Type B pancreatic cell (in vitro differentiated cells): ENCODE measurements around the gene BCL11A. TPM values are rescaled to one million over a fixed set of nuclear protein-coding genes. Genes with fewer than 3 reads are reported as not detected.

Source experiments
- DNase-seq: peaks from one replicate; pipeline ENCODE4 v3.0.0; 2021; ENCODE audit warnings: mixed read lengths; ENCODE audit not compliant: unreplicated experiment; ENCODE audit errors: extremely low spot score
- H3K27ac Mint-ChIP-seq: 2 replicates; pipeline ENCODE4 v1.8.0; 2021; ENCODE audit warnings: mild to moderate bottlenecking, mixed read lengths
- H3K27me3 Mint-ChIP-seq: 2 replicates; pipeline ENCODE4 v1.8.0; 2021; ENCODE audit warnings: mixed read lengths
- H3K36me3 Mint-ChIP-seq: 2 replicates; pipeline ENCODE4 v1.8.0; 2021; ENCODE audit warnings: mixed read lengths
- H3K4me1 Mint-ChIP-seq: one replicate; pipeline ENCODE4 v1.8.0; 2021; ENCODE audit warnings: mixed read lengths; ENCODE audit not compliant: unreplicated experiment
- H3K4me3 Mint-ChIP-seq: 2 replicates; pipeline ENCODE4 v1.8.0; 2021; ENCODE audit warnings: mild to moderate bottlenecking, mixed read lengths
- H3K9me3 Mint-ChIP-seq: 2 replicates; pipeline ENCODE4 v1.8.0; 2021; ENCODE audit warnings: mixed read lengths
- total RNA-seq: library from RNA; stranded (reverse); gene quantifications from 2 replicates; pipeline ENCODE4 v1.2.1, GENCODE V29; 2021; ENCODE audit warnings: low replicate concordance
- TF ChIP-seq, protein P1 (sequence below): fragments of 200-600 bp; sonication (generic); conservative IDR thresholded peaks from 2 replicates; pipeline ENCODE4 v1.5.0; 2021; ENCODE audit warnings: antibody characterized with exemption, mild to moderate bottlenecking

The BCL11A gene
- total RNA-seq, 1 donor from 2014 or later = 53.1 TPM

DNA sequence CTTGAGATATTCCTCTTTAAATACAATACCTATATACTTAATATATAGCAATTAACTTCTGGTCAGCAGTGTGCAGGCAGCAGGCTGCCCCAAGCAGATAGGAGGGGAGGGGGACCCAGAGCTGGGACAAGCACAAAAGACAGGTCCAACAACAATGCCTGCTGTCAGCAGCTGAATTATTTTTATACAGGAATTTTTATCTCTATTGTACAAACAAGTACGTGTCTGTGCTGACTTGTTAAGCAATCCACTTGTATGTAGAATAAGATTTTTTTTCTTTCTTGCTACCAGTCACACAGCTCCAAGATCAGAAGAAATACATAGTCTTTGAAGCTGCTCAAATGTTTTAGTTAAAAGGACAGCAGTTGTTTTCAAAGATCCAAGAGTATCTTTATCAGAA lies 16.7 kb downstream of the BCL11A start:
- DNase-seq = no peak
- Mint-ChIP-seq H3K4me3 (no peak overlapping the region), H3K9me3 (no peaks in the 10 kb centered on the region), H3K4me1 (peaks cover 88% of the 10 kb centered on the region), H3K27ac (peak overlapping the region; percentile 39), H3K36me3 (peaks cover 10% of the 10 kb centered on the region), H3K27me3 (no peaks in the 10 kb centered on the region)
- TF ChIP-seq, protein P1, sequence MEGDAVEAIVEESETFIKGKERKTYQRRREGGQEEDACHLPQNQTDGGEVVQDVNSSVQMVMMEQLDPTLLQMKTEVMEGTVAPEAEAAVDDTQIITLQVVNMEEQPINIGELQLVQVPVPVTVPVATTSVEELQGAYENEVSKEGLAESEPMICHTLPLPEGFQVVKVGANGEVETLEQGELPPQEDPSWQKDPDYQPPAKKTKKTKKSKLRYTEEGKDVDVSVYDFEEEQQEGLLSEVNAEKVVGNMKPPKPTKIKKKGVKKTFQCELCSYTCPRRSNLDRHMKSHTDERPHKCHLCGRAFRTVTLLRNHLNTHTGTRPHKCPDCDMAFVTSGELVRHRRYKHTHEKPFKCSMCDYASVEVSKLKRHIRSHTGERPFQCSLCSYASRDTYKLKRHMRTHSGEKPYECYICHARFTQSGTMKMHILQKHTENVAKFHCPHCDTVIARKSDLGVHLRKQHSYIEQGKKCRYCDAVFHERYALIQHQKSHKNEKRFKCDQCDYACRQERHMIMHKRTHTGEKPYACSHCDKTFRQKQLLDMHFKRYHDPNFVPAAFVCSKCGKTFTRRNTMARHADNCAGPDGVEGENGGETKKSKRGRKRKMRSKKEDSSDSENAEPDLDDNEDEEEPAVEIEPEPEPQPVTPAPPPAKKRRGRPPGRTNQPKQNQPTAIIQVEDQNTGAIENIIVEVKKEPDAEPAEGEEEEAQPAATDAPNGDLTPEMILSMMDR = no peak

DNA sequence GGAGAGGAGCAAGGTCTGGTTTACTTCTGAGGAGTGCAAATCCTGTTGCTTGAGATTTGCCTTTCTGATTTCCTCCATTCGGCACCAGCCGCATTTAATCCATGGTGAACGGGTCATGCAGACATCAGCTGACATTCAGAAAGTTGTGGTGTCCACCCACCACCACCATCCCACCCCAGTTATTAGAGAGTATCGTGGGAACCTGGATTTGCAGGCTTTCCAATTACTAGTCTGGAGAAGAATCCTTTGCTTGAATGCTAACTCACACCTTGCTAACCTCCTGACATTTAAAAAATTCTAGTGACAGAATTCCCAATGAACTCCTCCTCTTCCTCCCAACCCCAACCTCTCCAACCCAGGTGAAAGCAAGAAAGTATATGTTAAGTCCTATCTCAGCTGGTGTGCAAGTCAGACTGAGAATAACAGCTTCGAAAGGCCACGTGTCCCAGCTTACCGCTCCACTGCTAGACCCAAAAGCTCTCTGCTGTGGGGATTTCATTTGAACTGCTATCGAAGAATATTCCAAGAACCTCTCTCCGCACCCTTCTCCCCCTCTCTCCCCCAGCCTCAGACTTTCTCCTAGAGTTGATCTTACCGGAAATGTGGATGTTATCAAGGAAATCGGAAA lies 17.7 kb downstream of the BCL11A start:
- H3K9me3 Mint-ChIP-seq = no peaks in the 10 kb centered on the region
- TF ChIP-seq, protein P1 = no peak
- no peak for DNase-seq
- H3K27me3 Mint-ChIP-seq = no peaks in the 10 kb centered on the region
- H3K4me1 Mint-ChIP-seq = peaks cover 85% of the 10 kb centered on the region
- H3K4me3 Mint-ChIP-seq = peak overlapping the region; percentile 31
- H3K27ac Mint-ChIP-seq = peak overlapping the region; percentile 70
- H3K36me3 Mint-ChIP-seq = peaks cover 10% of the 10 kb centered on the region

DNA sequence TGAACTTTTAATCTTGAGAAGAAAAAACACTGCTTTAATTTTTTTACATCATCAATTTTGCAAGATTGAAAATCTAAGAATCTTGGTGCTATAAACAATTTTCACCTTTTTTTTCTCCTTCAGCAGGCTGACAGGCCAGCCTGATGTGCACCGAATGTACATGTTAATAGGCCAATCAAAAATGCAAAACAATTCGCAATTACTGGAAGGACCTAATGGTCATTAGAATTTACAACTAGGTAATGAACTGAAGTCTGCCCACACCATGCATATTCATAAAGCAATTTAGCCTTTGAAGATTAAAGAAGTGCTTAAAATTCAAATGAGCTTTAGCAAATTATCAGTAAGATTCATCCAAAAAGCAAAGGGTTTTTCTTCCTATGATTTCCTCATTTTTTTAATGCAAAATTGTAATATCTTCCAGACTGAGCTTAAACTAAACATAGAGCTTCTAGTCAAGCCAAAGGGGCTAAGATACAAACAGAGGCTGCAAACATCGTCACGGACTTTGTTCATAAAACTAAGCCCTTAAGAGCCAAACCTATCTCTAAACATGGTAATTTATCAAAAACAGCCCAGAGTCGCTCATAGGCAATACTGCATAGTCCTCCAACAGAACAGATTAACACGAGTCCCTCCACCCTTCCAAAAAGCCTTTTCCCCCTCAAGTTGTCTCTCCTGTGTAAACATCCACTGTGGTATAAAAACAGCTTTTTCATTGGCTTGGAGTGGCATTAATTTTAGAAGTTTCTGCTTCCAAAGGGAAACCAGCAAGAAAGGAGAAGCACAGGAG lies 18.4 kb downstream of the BCL11A start:
- no peak for DNase-seq
- H3K4me3 Mint-ChIP-seq = peak overlapping the region; percentile 34
- TF ChIP-seq, protein P1 = no peak
- H3K9me3 Mint-ChIP-seq = no peaks in the 10 kb centered on the region
- H3K27me3 Mint-ChIP-seq = no peaks in the 10 kb centered on the region
- H3K27ac Mint-ChIP-seq = no peak overlapping the region
- H3K36me3 Mint-ChIP-seq = peaks cover 10% of the 10 kb centered on the region
- peaks cover 85% of the 10 kb centered on the region for H3K4me1 Mint-ChIP-seq

DNA sequence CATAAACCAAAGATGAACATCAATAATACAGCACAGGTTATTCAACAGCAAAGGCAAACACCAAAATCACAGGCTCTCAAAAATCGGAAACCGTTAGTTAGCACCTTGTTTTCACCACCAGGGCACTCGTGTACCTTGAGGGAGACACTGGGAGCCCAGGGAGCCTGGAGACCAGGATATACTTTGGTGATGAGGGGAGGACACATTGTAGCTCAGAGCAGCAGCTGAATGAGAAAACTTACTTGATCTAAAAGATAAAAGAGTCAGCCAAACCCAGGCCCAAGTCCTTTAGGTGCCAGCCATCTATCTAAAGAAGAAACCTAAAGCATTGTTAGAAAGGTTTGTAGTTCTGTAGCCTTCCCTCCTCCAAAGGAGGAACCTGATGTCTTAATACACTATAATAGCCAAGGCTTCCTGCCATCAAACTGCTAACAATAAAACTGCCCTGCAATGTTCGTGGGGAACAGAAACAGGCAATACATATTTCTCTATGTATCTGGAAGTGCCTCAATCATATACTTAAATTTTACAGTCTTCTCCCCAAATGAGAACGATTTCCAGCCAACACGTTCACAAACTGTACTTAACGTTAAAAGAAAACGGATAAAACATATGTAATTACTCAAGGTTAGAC lies 19.3 kb downstream of the BCL11A start:
- no peak overlapping the region for H3K27ac Mint-ChIP-seq
- TF ChIP-seq, protein P1 = peak; percentile 38

DNA sequence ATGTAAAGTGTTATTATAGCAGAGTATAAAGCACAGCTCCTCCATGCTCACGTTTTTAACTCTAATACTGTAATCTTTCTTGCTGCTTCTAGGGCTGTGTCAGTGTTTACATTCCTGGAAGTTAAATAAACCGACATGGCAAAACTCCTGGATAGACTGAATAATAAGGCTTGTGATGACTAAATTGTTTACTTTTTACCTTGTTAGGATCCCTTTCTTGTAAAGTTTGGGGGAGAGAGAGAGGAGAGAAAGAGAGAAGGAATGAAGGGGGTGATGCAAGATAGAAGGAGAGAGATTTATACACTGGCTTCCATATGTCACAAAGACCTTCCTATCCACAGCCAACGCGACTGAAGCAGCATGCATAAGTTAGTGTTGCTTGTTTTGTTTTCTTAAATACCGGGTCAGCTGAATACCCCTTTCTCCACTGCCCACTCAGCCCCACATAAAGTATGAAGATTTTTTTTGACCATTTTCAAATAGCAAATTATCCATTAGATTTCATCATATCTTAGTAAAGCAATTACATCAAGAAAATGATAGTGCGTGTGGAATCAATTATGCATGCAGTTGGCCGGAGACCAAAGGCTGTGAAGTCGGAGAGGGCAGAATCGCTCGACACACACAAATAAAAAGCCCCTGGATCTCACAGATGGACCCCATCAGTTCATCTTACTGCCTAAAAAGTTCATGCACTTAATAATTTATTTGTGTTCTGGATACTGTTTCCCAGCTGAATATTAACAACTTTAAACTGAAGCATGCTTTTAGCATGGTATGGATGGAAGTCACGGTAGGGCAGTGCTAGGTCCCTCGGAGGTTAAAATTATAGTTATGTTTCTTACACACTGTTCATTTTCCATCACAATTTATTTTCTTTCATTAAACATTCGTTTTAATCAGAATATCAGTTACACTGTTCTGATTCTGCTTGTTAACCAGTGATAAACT lies 20.1 kb downstream of the BCL11A start:
- TF ChIP-seq, protein P1 = no peak
- no peak for DNase-seq
- Mint-ChIP-seq H3K9me3 (no peaks in the 10 kb centered on the region), H3K27ac (peak overlapping the region; percentile 62), H3K4me1 (peaks cover 84% of the 10 kb centered on the region), H3K36me3 (peaks cover 14% of the 10 kb centered on the region), H3K4me3 (peak overlapping the region; percentile 47), H3K27me3 (no peaks in the 10 kb centered on the region)

More for the DNA sequence above, 19.3 kb downstream of the BCL11A start:
- H3K27me3 Mint-ChIP-seq = no peaks in the 10 kb centered on the region
- H3K36me3 Mint-ChIP-seq = peaks cover 12% of the 10 kb centered on the region
- H3K4me1 Mint-ChIP-seq = peaks cover 87% of the 10 kb centered on the region
- H3K9me3 Mint-ChIP-seq = no peaks in the 10 kb centered on the region
- no peak for DNase-seq
- H3K4me3 Mint-ChIP-seq = peak overlapping the region; percentile 47
